Neural cell (in vitro differentiated cells): Measurements from ENCODE around the gene TSPAN31. TPM values are rescaled to one million over a fixed set of nuclear protein-coding genes. Genes with fewer than 3 reads are reported as not detected.

Experiments used
- H2AFZ ChIP-seq: fragments of 200-600, 300-800 bp; sonication (generic), shearing (Covaris generic); 2 replicates; pipeline ENCODE4 v1.6.0; 2014; ENCODE audit warnings: low read depth, mild to moderate bottlenecking, antibody characterized with exemption, low read length, moderate library complexity
- H3F3A ChIP-seq: fragments of 200-600 bp; shearing (Covaris generic); 2 replicates; pipeline ENCODE4 v1.6.1; 2016; ENCODE audit warnings: mild to moderate bottlenecking, moderate library complexity, mixed read lengths, antibody characterized with exemption, low read length; ENCODE audit not compliant: insufficient read depth, poor library complexity, severe bottlenecking
- H3K27ac ChIP-seq: fragments of 200-600, 300-800 bp; sonication (generic), shearing (Covaris generic); 2 replicates; pipeline ENCODE4 v1.5.1; 2014; ENCODE audit warnings: mild to moderate bottlenecking, low read length, moderate library complexity
- H3K27me3 ChIP-seq: fragments of 300-800, 200-600 bp; sonication (generic), shearing (Covaris generic); 2 replicates; pipeline ENCODE4 v1.6.0; 2014; ENCODE audit warnings: mild to moderate bottlenecking, low read depth, low read length, moderate library complexity; ENCODE audit not compliant: insufficient read depth
- H3K36me3 ChIP-seq: fragments of 300-800, 200-600 bp; sonication (generic), shearing (Covaris generic); 2 replicates; pipeline ENCODE4 v1.5.1; 2014; ENCODE audit warnings: mild to moderate bottlenecking, antibody characterized with exemption, low read length, moderate library complexity; ENCODE audit not compliant: insufficient read depth
- H3K4me2 ChIP-seq: fragments of 300-800, 200-600 bp; sonication (generic), shearing (Covaris generic); 2 replicates; pipeline ENCODE4 v1.6.0; 2014; ENCODE audit warnings: mild to moderate bottlenecking, low read length
- H3K4me3 ChIP-seq: fragments of 300-800, 200-600 bp; sonication (generic), shearing (Covaris generic); 2 replicates; pipeline ENCODE4 v1.5.1; 2014; ENCODE audit warnings: mild to moderate bottlenecking, low read length, moderate library complexity
- H3K79me2 ChIP-seq: fragments of 200-600 bp; shearing (Covaris generic); replicated peaks from 2 replicates; pipeline ENCODE4 v1.6.0; 2014; ENCODE audit warnings: mild to moderate bottlenecking, low read length, moderate library complexity; ENCODE audit not compliant: insufficient read depth
- H3K9ac ChIP-seq: fragments of 300-800, 200-600 bp; sonication (generic), shearing (Covaris generic); 2 replicates; pipeline ENCODE4 v1.6.1; 2016; ENCODE audit warnings: mild to moderate bottlenecking, low read length, mixed read lengths
- H3K9me2 ChIP-seq: fragments of 200-600 bp; shearing (Covaris generic); 2 replicates; pipeline ENCODE4 v1.6.1; 2016; ENCODE audit warnings: mild to moderate bottlenecking, low read length, mixed read lengths; ENCODE audit not compliant: insufficient read depth
- H3K9me3 ChIP-seq: fragments of 200-600, 300-800 bp; sonication (generic), shearing (Covaris generic); 2 replicates; pipeline ENCODE4 v1.6.1; 2016; ENCODE audit warnings: mild to moderate bottlenecking, mixed run types, low read length, moderate library complexity, mixed read lengths
- H4K20me1 ChIP-seq: fragments of 200-600 bp; shearing (Covaris generic); 2 replicates; pipeline ENCODE4 v1.6.1; 2016; ENCODE audit warnings: mild to moderate bottlenecking, mixed run types; ENCODE audit not compliant: insufficient read depth
- CTCF ChIP-seq: fragments of 450-650 bp; IDR thresholded peaks from 2 replicates; pipeline ENCODE4 v1.5.1; 2014; ENCODE audit warnings: antibody characterized with exemption, mild to moderate bottlenecking, moderate library complexity; ENCODE audit not compliant: poor library complexity, severe bottlenecking
- EP300 ChIP-seq: fragments of 450-650 bp; conservative IDR thresholded peaks from 2 replicates; pipeline ENCODE4 v1.6.1; 2014; ENCODE audit warnings: antibody characterized with exemption, mild to moderate bottlenecking, moderate library complexity; ENCODE audit not compliant: poor library complexity, severe bottlenecking
- EZH2 ChIP-seq: fragments of 200-600, 300-800 bp; shearing (Covaris generic), sonication (generic); IDR thresholded peaks from 2 replicates; pipeline ENCODE4 v1.6.1; 2014; ENCODE audit warnings: antibody characterized with exemption, low read length, borderline replicate concordance, mild to moderate bottlenecking; ENCODE audit not compliant: insufficient read depth, poor library complexity, severe bottlenecking
- MXI1 ChIP-seq: fragments of 450-650 bp; conservative IDR thresholded peaks from 2 replicates; pipeline ENCODE4 v1.6.1; 2014; ENCODE audit warnings: antibody characterized with exemption, mild to moderate bottlenecking; ENCODE audit not compliant: poor library complexity, severe bottlenecking
- POLR2AphosphoS5 ChIP-seq: IDR thresholded peaks from 2 replicates; pipeline ENCODE4 v1.6.1; 2012
- RAD21 ChIP-seq: fragments of 450-650 bp; conservative IDR thresholded peaks from 2 replicates; pipeline ENCODE4 v1.6.1; 2014; ENCODE audit warnings: antibody characterized with exemption, mild to moderate bottlenecking, moderate library complexity
- REST ChIP-seq: IDR thresholded peaks from 2 replicates; pipeline ENCODE4 v1.6.1; 2012; ENCODE audit warnings: borderline replicate concordance
- SMC3 ChIP-seq: fragments of 450-650 bp; conservative IDR thresholded peaks from 2 replicates; pipeline ENCODE4 v1.6.1; 2014; ENCODE audit warnings: antibody characterized with exemption, mild to moderate bottlenecking, moderate library complexity; ENCODE audit not compliant: poor library complexity
- TAF1 ChIP-seq: IDR thresholded peaks from 2 replicates; pipeline ENCODE4 v1.6.1; 2012; ENCODE audit warnings: low read depth
- polyA plus RNA-seq: library from polyadenylated mRNA; depleted of rRNA; stranded (reverse); fragments of >200 nt; gene quantifications from 2 replicates; pipeline ENCODE4 v1.2.3, GENCODE V29; 2014

Gene TSPAN31
- polyA plus RNA-seq, 1 donor from 2014 or later = 85.3 TPM

GRCh38 chr12:57739914-57740538 lies 4.8 kb upstream of the TSPAN31 start:
- H3K9ac ChIP-seq = peak overlapping the region; percentile 31
- no peak for TF ChIP-seq MXI1
- no peak for TF ChIP-seq EZH2
- TF ChIP-seq EP300 = no peak
- no peak for TF ChIP-seq CTCF
- TF ChIP-seq SMC3 = no peak
- TF ChIP-seq RAD21 = no peak
- no peak for TF ChIP-seq TAF1
- H4K20me1 ChIP-seq = peaks cover 20% of the 10 kb centered on the region
- no peak overlapping the region for H2AFZ ChIP-seq
- H3F3A ChIP-seq = no peaks in the 10 kb centered on the region
- H3K4me2 ChIP-seq = no peak overlapping the region
- no peaks in the 10 kb centered on the region for H3K36me3 ChIP-seq
- no peaks in the 10 kb centered on the region for H3K9me2 ChIP-seq
- peaks cover 30% of the 10 kb centered on the region for H3K27me3 ChIP-seq
- H3K27ac ChIP-seq = no peak overlapping the region
- H3K4me3 ChIP-seq = peak overlapping the region; percentile 88
- H3K79me2 ChIP-seq = no peaks in the 10 kb centered on the region
- no peaks in the 10 kb centered on the region for H3K9me3 ChIP-seq

- H3K4me3 ChIP-seq = peak overlapping the region; percentile 32
Measured at GRCh38 chr12:57740656-57741412, 4.0 kb upstream of the TSPAN31 start.

More at GRCh38 chr12:57740656-57741412, 4.0 kb upstream of the TSPAN31 start:
- Histone ChIP-seq H2AFZ (no peak overlapping the region), H3K27ac (peak overlapping the region; percentile 47), H3K79me2 (no peaks in the 10 kb centered on the region), H3K9me3 (no peaks in the 10 kb centered on the region), H3K9ac (peak overlapping the region; percentile 15), H3K36me3 (no peaks in the 10 kb centered on the region), H3K4me2 (no peak overlapping the region), H3K9me2 (no peaks in the 10 kb centered on the region), H3F3A (no peaks in the 10 kb centered on the region), H3K27me3 (peaks cover 23% of the 10 kb centered on the region), H4K20me1 (peaks cover 15% of the 10 kb centered on the region)
- TF ChIP-seq POLR2AphosphoS5 (peak; percentile 86), REST (peak; percentile 29), SMC3 (no peak), EZH2 (no peak), RAD21 (no peak), CTCF (no peak), TAF1 (no peak), EP300 (peak; percentile 51), MXI1 (peak; percentile 27)
